ENCODE measurements around the gene RNF183.
A peak's percentile ranks its signal among the peaks of the same experiment; 100 is the strongest.

Gene RNF183

GRCh38 chr9:113302792-113303418 lies at the start of gene RNF183:
Gene RNF183 (minus strand): TSS chr9:113303376. CDS start chr9:113298184, 5,192 bp downstream.
- no peak for DNase-seq (ENCODE audit: low spot score)

GRCh38 chr9:113352411-113352810 lies 49.2 kb upstream of the RNF183 start:
- no peak for DNase-seq (ENCODE audit: low spot score)

- no peak for DNase-seq (ENCODE audit: low spot score)
Measured at GRCh38 chr9:113352006-113352405, 48.8 kb upstream of the RNF183 start.

- DNase-seq (ENCODE audit: low spot score) = peak; percentile 70
Measured at GRCh38 chr9:113350937-113351336, 47.8 kb upstream of the RNF183 start.

GRCh38 chr9:113350107-113350661 lies 47.0 kb upstream of the RNF183 start:
- peak; percentile 32 for DNase-seq (ENCODE audit: low spot score)

- peak; percentile 46 for DNase-seq (ENCODE audit: low spot score)
Measured at GRCh38 chr9:113349445-113350094, 46.4 kb upstream of the RNF183 start, which contains the start of gene BSPRY. Gene BSPRY (plus strand): TSS chr9:113349541. CDS start chr9:113349580, 39 bp downstream.

- DNase-seq (ENCODE audit: low spot score) = no peak
Measured at GRCh38 chr9:113349066-113349444, 45.9 kb upstream of the RNF183 start.

GRCh38 chr9:113348437-113348836 lies 45.3 kb upstream of the RNF183 start:
- no peak for DNase-seq (ENCODE audit: low spot score)

- no peak for DNase-seq (ENCODE audit: low spot score)
Measured at GRCh38 chr9:113345671-113346070, 42.5 kb upstream of the RNF183 start.

- DNase-seq (ENCODE audit: low spot score) = no peak
Measured at GRCh38 chr9:113345190-113345589, 42.0 kb upstream of the RNF183 start.

GRCh38 chr9:113343732-113344231 lies 40.6 kb upstream of the RNF183 start:
- no peak for DNase-seq (ENCODE audit: low spot score)

- peak; percentile 31 for DNase-seq (ENCODE audit: low spot score)
Measured at GRCh38 chr9:113341712-113342410, 38.7 kb upstream of the RNF183 start.

GRCh38 chr9:113340011-113340699 lies 37.0 kb upstream of the RNF183 start, which contains the start of gene WDR31:
Gene WDR31 (minus strand): TSS chr9:113340275. CDS start chr9:113332022, 8,253 bp downstream.
- DNase-seq (ENCODE audit: low spot score) = peak; percentile 86

GRCh38 chr9:113337714-113338113 lies 34.5 kb upstream of the RNF183 start:
- DNase-seq (ENCODE audit: low spot score) = no peak

GRCh38 chr9:113331780-113332179 lies 28.6 kb upstream of the RNF183 start:
- no peak for DNase-seq (ENCODE audit: low spot score)

GRCh38 chr9:113328045-113328782 lies 25.0 kb upstream of the RNF183 start:
- DNase-seq (ENCODE audit: low spot score) = no peak

GRCh38 chr9:113326230-113326629 lies 23.1 kb upstream of the RNF183 start:
- DNase-seq (ENCODE audit: low spot score) = no peak

GRCh38 chr9:113322671-113323070 lies 19.5 kb upstream of the RNF183 start:
- no peak for DNase-seq (ENCODE audit: low spot score)

- DNase-seq (ENCODE audit: low spot score) = no peak
Measured at GRCh38 chr9:113320051-113320450, 16.9 kb upstream of the RNF183 start.

- no peak for DNase-seq (ENCODE audit: low spot score)
Measured at GRCh38 chr9:113319054-113319453, 15.9 kb upstream of the RNF183 start.

- no peak for DNase-seq (ENCODE audit: low spot score)
Measured at GRCh38 chr9:113317777-113318176, 14.6 kb upstream of the RNF183 start.

Measured in activated CD4-positive, alpha-beta T cell treated with anti-CD3 and anti-CD28 coated beads, Interleukin-2, Interleukin-4, amounts not matched to agents 100 ng/mL and 50 ng/mL, durations not matched to agents 16 hours and 8 hours (primary cell).